IPS-NIHi11 (cell line): Measurements from ENCODE around the gene POU2F1.

Experiments
- DNase-seq: peaks from one replicate; pipeline ENCODE4 v3.0.0; 2012; ENCODE audit warnings: mixed read lengths, low spot score

Gene POU2F1

GRCh38 chr1:167220537-167221125 lies at the start of gene POU2F1:
POU2F1 (plus strand) TSS chr1:167220886; CDS start chr1:167220898, 12 bp downstream.
- peak; percentile 85 for DNase-seq

DNA sequence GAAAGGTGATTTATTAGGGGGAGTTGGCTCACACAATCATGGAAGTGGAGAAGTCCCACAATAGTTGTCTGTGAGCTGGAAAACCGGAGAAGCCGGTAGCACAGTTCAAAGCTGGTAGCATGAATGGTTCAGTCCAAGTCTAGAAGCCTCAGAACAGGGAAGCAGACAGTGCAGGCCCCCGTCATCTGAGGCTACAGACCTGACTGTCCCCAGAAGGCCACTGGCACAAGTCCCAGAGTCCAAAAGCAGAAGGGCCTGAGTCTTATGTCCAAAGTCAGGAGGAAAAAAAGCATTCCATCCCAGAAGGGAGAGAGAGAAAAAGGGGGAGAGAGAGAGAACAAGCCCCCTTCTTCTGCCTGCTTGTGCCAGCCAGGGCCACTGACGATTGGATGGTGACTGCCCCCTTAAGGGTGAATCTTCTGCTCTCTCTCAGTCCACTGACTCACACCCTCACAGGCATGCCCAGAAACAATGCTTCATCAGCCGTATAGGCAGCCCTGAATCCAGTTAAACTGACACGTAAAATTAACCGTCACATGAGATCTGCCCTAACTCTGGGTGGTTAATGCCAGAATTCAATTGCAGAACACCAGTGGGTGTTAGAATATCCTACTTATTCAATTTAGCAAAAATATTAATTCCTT lies 49.3 kb upstream of the POU2F1 start:
- no peak for DNase-seq

GRCh38 chr1:167173516-167174184 lies 47.0 kb upstream of the POU2F1 start:
- DNase-seq: no peak

- no peak for DNase-seq
Measured at GRCh38 chr1:167175901-167176300, 44.8 kb upstream of the POU2F1 start.

DNA sequence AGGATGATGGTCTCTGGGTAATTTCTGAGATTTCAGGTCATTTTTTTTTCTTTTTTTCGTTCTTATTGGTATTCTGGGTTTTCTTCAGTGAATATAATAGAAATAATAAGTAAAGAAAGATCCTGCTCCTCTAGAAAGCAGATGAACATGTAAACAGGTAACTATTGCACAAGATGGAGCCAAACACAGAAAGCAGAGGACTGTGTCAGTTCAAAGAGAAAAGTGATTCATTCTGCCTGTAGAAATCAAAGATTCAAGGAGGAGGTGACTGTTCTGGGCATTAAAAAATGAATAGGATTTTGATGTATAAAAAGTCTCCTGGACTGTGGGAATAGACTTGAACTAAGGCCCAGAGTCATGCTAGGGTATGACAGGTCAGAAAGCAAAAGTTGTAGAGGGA lies 41.9 kb upstream of the POU2F1 start:
- DNase-seq: no peak

DNA sequence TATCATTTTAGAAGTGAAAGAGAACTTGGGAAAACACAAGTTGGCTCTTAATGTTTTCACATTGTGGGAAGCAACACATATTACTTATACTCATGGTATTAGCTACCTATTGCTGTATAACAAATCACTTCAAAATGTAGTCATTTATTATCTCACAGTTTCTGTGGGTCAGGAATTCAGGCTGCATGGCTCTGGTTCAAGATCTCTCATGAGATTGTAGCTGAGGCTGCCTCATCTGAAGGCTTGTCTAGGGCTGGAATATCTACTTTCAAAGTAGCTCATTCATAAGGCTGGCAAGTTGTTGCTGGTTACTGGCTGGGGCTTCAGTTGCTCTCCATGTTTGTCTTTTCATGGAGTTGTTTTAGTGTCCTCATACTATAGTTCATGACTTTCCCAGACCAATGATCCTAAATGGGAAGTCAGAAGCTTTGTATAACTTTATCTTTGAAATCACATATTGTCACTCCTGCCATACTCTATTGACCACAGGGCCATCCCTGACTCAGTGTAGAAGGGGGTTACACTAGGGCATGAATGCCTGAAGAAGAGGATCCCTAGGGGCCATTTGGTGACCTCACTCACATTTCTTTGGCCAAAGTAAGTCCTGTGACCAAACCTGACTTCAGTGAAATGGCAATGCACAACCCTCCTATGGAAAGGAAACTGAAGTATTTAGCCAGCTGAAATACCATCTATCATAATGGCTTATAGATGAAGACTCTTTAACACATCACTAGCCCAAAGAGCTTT lies 37.9 kb upstream of the POU2F1 start:
- DNase-seq: no peak

DNA sequence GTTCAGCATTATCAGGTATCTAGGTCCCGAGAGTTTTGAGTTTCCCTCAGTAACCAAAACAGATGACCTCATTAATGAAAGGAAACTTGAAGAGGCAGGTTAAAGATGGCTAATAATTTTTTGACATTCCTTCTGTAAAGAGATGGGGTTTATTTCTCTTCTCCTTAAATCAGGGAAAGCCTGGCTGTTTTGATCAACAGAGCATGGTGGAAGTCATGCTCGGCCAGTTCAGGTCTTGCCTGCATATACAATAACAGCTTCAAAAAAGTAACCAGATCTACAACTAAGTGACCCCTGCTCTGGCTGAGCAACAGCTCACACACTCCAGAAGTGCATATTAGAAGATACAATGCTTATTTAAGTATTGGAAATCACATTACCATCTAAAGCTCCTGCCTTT lies 36.6 kb upstream of the POU2F1 start:
- no peak for DNase-seq

- DNase-seq: no peak
Measured at GRCh38 chr1:167185062-167185461, 35.6 kb upstream of the POU2F1 start.

DNA sequence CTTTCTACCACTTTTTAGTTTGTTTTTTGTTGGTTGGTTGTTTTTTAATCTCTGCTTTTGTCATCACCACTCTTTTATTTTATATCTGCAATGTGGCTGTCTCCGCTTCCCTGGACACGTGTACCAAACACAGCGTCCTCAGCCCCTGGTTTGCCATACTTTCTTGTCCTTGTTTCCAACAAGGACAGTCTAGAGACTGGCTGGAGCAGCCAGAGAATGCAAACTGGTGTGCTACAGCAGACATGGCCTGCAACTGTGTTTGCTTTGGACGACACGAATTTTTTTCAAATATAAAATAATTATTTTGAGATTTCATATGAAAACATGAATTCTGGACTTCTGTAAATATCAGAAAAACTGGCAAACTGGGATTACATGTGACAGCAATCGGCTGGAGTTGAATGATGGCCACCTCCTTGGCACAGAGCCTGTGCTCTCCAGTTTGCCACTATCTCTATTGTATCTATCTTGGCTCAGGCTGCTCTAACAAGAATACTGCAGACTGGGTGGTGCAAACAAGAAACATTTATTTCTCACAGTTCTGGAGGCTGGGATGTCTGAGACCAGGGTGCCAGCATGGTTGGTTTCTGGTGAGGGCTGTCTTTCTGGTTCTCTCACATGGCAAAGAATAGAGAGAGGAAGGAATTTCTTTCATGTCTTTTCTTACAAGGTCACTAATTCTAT lies 34.6 kb upstream of the POU2F1 start:
- DNase-seq: no peak

- DNase-seq: no peak
Measured at GRCh38 chr1:167186771-167187170, 33.9 kb upstream of the POU2F1 start.

- DNase-seq: no peak
Measured at GRCh38 chr1:167190747-167191237, 29.9 kb upstream of the POU2F1 start.

DNA sequence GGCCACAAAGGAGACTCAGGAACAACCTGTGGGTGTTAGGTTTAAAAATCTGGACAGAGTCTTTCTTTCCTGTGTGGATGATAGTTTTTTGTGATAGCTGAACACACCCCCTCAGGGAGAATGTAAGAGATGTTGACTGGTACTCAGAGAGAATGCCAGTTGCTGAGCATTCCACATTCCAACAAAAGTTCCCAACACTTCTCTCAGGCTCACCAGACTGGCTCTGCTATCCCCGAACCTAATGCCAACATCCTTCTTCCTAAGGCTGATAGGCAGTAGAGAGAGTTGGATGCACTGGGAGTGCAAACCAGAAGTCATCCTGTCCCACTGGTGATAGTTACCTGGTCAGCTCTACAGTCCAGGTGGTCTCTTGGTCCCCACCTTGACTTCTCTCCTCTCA lies 28.7 kb upstream of the POU2F1 start:
- DNase-seq: no peak

GRCh38 chr1:167194182-167194581 lies 26.5 kb upstream of the POU2F1 start:
- DNase-seq: no peak

DNA sequence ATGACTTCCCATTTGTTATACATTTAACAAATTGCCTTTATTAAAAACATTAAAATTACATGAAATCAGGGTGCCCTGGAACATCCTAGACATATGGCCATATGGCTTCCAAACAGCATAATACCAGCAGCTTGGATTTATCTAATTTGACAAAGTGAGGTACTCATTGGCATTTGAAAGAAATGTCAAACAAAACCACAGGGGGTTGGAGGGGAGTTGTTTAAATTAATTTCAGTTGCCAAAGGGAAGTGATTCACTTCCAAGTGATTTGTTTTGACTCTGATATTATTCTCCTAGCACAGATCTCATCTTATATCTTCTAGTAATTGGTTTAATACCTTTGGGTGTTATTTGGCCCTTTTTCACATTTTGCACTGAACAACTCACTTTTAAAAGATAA lies 24.5 kb upstream of the POU2F1 start:
- DNase-seq: no peak

DNA sequence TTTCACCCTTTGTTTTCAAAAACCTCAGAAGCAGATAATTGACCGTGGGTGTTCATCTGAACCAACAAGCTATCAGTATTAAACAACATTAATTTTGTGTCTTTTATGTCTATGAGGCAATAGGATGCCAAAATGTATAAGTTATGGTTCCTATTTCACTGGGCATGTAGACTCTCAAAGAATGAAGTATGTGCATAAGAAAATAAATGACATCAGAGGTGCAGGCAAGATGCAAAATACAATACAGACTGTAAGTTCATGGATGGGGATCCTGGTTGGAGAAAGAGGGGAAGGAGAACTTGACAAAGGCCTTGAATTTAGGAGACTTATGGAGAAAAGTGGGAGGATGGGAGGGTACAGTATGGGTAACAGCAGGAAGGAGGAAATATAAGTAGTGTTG lies 23.4 kb upstream of the POU2F1 start:
- no peak for DNase-seq

DNA sequence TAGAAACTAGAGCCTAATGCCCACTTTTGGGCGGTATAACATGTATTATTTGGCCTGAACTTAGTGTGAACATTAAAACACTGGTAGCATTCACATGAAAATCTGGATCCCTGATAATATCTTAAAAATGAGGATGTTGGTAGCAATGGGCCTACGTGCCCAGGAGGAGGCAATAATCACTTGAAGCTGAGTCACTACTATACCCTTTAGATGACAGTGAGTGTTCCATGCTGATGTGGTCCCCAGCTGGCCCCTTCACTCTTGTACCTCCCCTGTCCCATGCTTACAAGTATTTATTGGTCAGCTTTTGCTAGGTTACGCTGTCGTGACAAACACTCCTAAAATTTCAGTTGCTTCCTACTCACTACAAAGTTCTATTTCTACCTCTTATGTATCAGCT lies 23.0 kb upstream of the POU2F1 start:
- no peak for DNase-seq

- peak; percentile 32 for DNase-seq
Measured at GRCh38 chr1:167198518-167199133, 22.1 kb upstream of the POU2F1 start.

- no peak for DNase-seq
Measured at GRCh38 chr1:167199656-167200055, 21.0 kb upstream of the POU2F1 start.

- no peak for DNase-seq
Measured at GRCh38 chr1:167200272-167200671, 20.4 kb upstream of the POU2F1 start.

GRCh38 chr1:167200749-167201148 lies 19.9 kb upstream of the POU2F1 start:
- no peak for DNase-seq

DNA sequence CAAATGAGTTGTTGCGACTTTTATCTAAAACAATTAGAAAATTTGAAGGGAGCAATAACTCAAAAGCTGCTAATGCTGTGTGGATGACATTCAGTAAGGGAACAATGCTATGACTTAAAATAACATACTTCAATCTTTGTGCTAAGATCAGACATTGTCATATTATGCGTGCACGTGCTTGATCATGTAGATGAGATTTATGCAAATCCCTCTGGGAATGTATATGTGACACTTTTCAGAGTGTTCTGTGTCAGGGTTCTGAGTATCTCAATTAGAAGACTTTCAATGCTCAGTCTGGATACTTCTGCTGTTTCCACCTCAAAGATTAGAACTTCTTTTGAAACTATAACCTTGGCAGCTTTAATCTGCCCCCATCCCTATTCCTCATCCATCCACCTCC lies 18.6 kb upstream of the POU2F1 start:
- DNase-seq: no peak
